Mesendoderm (in vitro differentiated cells): ENCODE measurements around the gene RBM11.

Source experiments
- DNase-seq: peaks from one replicate; pipeline ENCODE4 v3.0.0; 2013
- H2AK5ac ChIP-seq: 2 replicates; pipeline ENCODE4 v1.6.1; 2013; ENCODE audit warnings: low read length, inconsistent platforms
- H2BK120ac ChIP-seq: 2 replicates; pipeline ENCODE4 v1.6.1; 2013; ENCODE audit warnings: low read depth, mild to moderate bottlenecking, low read length, moderate library complexity, mixed read lengths
- H2BK15ac ChIP-seq: replicated peaks from 2 replicates; pipeline ENCODE4 v1.6.1; 2013; ENCODE audit warnings: low read depth, mild to moderate bottlenecking, moderate library complexity
- H2BK5ac ChIP-seq: 2 replicates; pipeline ENCODE4 v1.6.1; 2013; ENCODE audit warnings: low read length, inconsistent platforms
- H3K18ac ChIP-seq: 2 replicates; pipeline ENCODE4 v1.6.1; 2013; ENCODE audit warnings: mild to moderate bottlenecking, low read length, mixed read lengths
- H3K23ac ChIP-seq: one replicate; pipeline ENCODE4 v1.6.1; 2013; ENCODE audit warnings: low read length
- H3K27ac ChIP-seq: 2 replicates; pipeline ENCODE4 v1.5.1; 2013; ENCODE audit warnings: low read depth, mild to moderate bottlenecking, inconsistent platforms, low read length, moderate library complexity
- H3K27me3 ChIP-seq: 2 replicates; pipeline ENCODE4 v1.6.1; 2013; ENCODE audit warnings: low read length, control low read depth, mild to moderate bottlenecking, inconsistent platforms; ENCODE audit not compliant: insufficient read depth, poor library complexity
- H3K36me3 ChIP-seq: 2 replicates; pipeline ENCODE4 v1.6.1; 2013; ENCODE audit warnings: low read length, inconsistent platforms; ENCODE audit not compliant: control insufficient read depth, insufficient read depth
- H3K4ac ChIP-seq: one replicate; pipeline ENCODE4 v1.6.1; 2013; ENCODE audit warnings: low read depth, mild to moderate bottlenecking, low read length, moderate library complexity
- H3K4me1 ChIP-seq: 2 replicates; pipeline ENCODE4 v1.6.1; 2013; ENCODE audit warnings: low read depth, low read length, inconsistent platforms; ENCODE audit not compliant: control insufficient read depth
- H3K4me2 ChIP-seq: 2 replicates; pipeline ENCODE4 v1.6.1; 2013; ENCODE audit warnings: low read length
- H3K4me3 ChIP-seq: 2 replicates; pipeline ENCODE4 v1.5.1; 2013; ENCODE audit warnings: mild to moderate bottlenecking, low read length
- H3K56ac ChIP-seq: one replicate; pipeline ENCODE4 v1.6.1; 2013; ENCODE audit warnings: low read length
- H3K79me1 ChIP-seq: 2 replicates; pipeline ENCODE4 v1.6.1; 2013; ENCODE audit warnings: low read length, inconsistent platforms
- H3K79me2 ChIP-seq: 2 replicates; pipeline ENCODE4 v1.6.1; 2013; ENCODE audit warnings: mild to moderate bottlenecking, low read length; ENCODE audit not compliant: control insufficient read depth, insufficient read depth
- H3K9ac ChIP-seq: 2 replicates; pipeline ENCODE4 v1.6.1; 2013; ENCODE audit warnings: low read length, inconsistent platforms
- H4K5ac ChIP-seq: one replicate; pipeline ENCODE4 v1.6.1; 2013; ENCODE audit warnings: low read length
- H4K8ac ChIP-seq: one replicate; pipeline ENCODE4 v1.6.1; 2013; ENCODE audit warnings: low read depth, mild to moderate bottlenecking, control low read depth, low read length, moderate library complexity
- WGBS: extraction: QIAGEN DNeasy Blood & Tissue Kit; methylation state at CpG from one replicate; pipeline ENCODE4 v1.1.7; 2013; ENCODE audit warnings: low lambda C conversion rate, missing lambda C conversion rate; ENCODE audit not compliant: insufficient coverage; ENCODE audit errors: extremely low coverage; 5-methylcytosine and 5-hydroxymethylcytosine counted together

Gene RBM11

GRCh38 chr21:14271053-14271452, 55.1 kb downstream of the RBM11 start:
- no peak overlapping the region for H4K5ac ChIP-seq
- no peaks in the 10 kb centered on the region for H3K79me1 ChIP-seq
- H3K9ac ChIP-seq = no peak overlapping the region
- no peak overlapping the region for H3K18ac ChIP-seq
- no peaks in the 10 kb centered on the region for H3K27me3 ChIP-seq
- H3K4me1 ChIP-seq = no peaks in the 10 kb centered on the region
- H3K27ac ChIP-seq = no peak overlapping the region
- H2BK120ac ChIP-seq = no peak overlapping the region
- no peak overlapping the region for H2BK15ac ChIP-seq
- no peak overlapping the region for H4K8ac ChIP-seq
- no peak overlapping the region for H3K23ac ChIP-seq
- H3K4me2 ChIP-seq = no peak overlapping the region
- H3K4me3 ChIP-seq = no peak overlapping the region
- WGBS = no CpG with 5 or more reads among the region's 3 CpGs
- H2BK5ac ChIP-seq = no peak overlapping the region
- H3K36me3 ChIP-seq = no peaks in the 10 kb centered on the region
- no peak overlapping the region for H2AK5ac ChIP-seq
- H3K4ac ChIP-seq = no peak overlapping the region
- DNase-seq = peak; percentile 65
- no peak overlapping the region for H3K56ac ChIP-seq
- H3K79me2 ChIP-seq = no peaks in the 10 kb centered on the region

- no CpG with 5 or more reads among the region's 6 CpGs for WGBS
- no peak overlapping the region for H3K27ac ChIP-seq
- DNase-seq = no peak
These were observed 55.7 kb downstream of the RBM11 start for GRCh38 chr21:14271641-14272040.

GRCh38 chr21:14273736-14274538, 58.0 kb downstream of the RBM11 start:
- no peak overlapping the region for H3K4me2 ChIP-seq
- no peak overlapping the region for H3K4me3 ChIP-seq
- H3K4ac ChIP-seq = no peak overlapping the region
- H3K79me1 ChIP-seq = no peaks in the 10 kb centered on the region
- no peaks in the 10 kb centered on the region for H3K27me3 ChIP-seq
- H3K56ac ChIP-seq = no peak overlapping the region
- DNase-seq = peak; percentile 32
- no CpG with 5 or more reads among the region's 39 CpGs for WGBS
- H3K36me3 ChIP-seq = no peaks in the 10 kb centered on the region
- H3K79me2 ChIP-seq = no peaks in the 10 kb centered on the region
- H4K8ac ChIP-seq = no peak overlapping the region
- H3K9ac ChIP-seq = no peak overlapping the region
- no peak overlapping the region for H3K23ac ChIP-seq
- H3K4me1 ChIP-seq = no peaks in the 10 kb centered on the region
- H3K18ac ChIP-seq = no peak overlapping the region
- H3K27ac ChIP-seq = no peak overlapping the region
- H2BK15ac ChIP-seq = no peak overlapping the region
- no peak overlapping the region for H4K5ac ChIP-seq
- H2BK120ac ChIP-seq = no peak overlapping the region
- H2AK5ac ChIP-seq = no peak overlapping the region
- no peak overlapping the region for H2BK5ac ChIP-seq

More at GRCh38 chr21:14271641-14272040, 55.7 kb downstream of the RBM11 start:
- H2BK5ac ChIP-seq = no peak overlapping the region
- no peak overlapping the region for H4K5ac ChIP-seq
- no peak overlapping the region for H2BK120ac ChIP-seq
- no peak overlapping the region for H3K4me3 ChIP-seq
- H3K9ac ChIP-seq = no peak overlapping the region
- no peaks in the 10 kb centered on the region for H3K27me3 ChIP-seq
- H3K23ac ChIP-seq = no peak overlapping the region
- H4K8ac ChIP-seq = no peak overlapping the region
- H3K56ac ChIP-seq = no peak overlapping the region
- no peaks in the 10 kb centered on the region for H3K4me1 ChIP-seq
- no peaks in the 10 kb centered on the region for H3K79me1 ChIP-seq
- H3K18ac ChIP-seq = no peak overlapping the region
- H3K4ac ChIP-seq = no peak overlapping the region
- H3K4me2 ChIP-seq = no peak overlapping the region
- H2AK5ac ChIP-seq = no peak overlapping the region
- H3K79me2 ChIP-seq = no peaks in the 10 kb centered on the region
- H2BK15ac ChIP-seq = no peak overlapping the region
- no peaks in the 10 kb centered on the region for H3K36me3 ChIP-seq

GRCh38 chr21:14275702-14276205, 59.8 kb downstream of the RBM11 start:
- Histone ChIP-seq H3K4me3 (no peak overlapping the region), H2BK5ac (no peak overlapping the region), H3K27me3 (no peaks in the 10 kb centered on the region), H4K8ac (no peak overlapping the region), H2BK15ac (no peak overlapping the region), H3K4me2 (no peak overlapping the region), H3K79me1 (no peaks in the 10 kb centered on the region), H3K36me3 (no peaks in the 10 kb centered on the region), H4K5ac (no peak overlapping the region), H3K79me2 (no peaks in the 10 kb centered on the region), H2BK120ac (no peak overlapping the region), H3K56ac (no peak overlapping the region), H3K18ac (no peak overlapping the region), H2AK5ac (no peak overlapping the region), H3K4me1 (no peaks in the 10 kb centered on the region), H3K4ac (no peak overlapping the region), H3K27ac (no peak overlapping the region), H3K23ac (no peak overlapping the region), H3K9ac (no peak overlapping the region)
- DNase-seq = no peak
- WGBS = no CpG with 5 or more reads among the region's 4 CpGs
